Pancreas (tissue), 10 donors: ENCODE data around the gene SLC1A3. TPM values are rescaled to one million over a fixed set of nuclear protein-coding genes. Genes with fewer than 3 reads are reported as not detected.

ENCODE experiments used
- ATAC-seq, 4 donors: fragments of 200-7000 bp; cut with Tn5 transposase; one replicate each; pipeline versions ENCODE4 v1.8.0 to v1.9.1; 2020; ENCODE audit warnings: mild to moderate bottlenecking in 4 of 4, moderate library complexity in 4 of 4
- DNase-seq, 6 donors: peaks; one replicate each; pipeline ENCODE4 v3.0.0-alpha.2; 2020
- FAIRE-seq: peaks from 2 replicates; lab custom pipeline; 2012; peaks lifted over from hg19 to GRCh38; lab: Jason Lieb, UNC
- H3K27ac ChIP-seq, 4 donors: fragments of 200-600 bp; sonication (generic); 1 replicate in 3 of 4; 2 replicates in 1 of 4; pipeline versions ENCODE4 v1.5.0 to v1.8.0; 2020
- H3K27me3 ChIP-seq, 4 donors: fragments of 200-600 bp; one replicate each; pipeline ENCODE4 v1.8.0; 2021
- H3K36me3 ChIP-seq, 3 donors: fragments of 200-600 bp; sonication (generic) in 1 of 3; one replicate each; pipeline versions ENCODE4 v1.5.0 to v1.8.0; 2020 to 2021
- H3K4me1 ChIP-seq, 3 donors: fragments of 200-600 bp; one replicate each; pipeline ENCODE4 v1.8.0; 2021
- H3K4me3 ChIP-seq, 4 donors: fragments of 200-600 bp; sonication (generic) in 2 of 4; one replicate each; pipeline versions ENCODE4 v1.5.0 to v1.8.0; 2020 to 2021
- H3K9me3 ChIP-seq, 4 donors: fragments of 200-600 bp; one replicate each; pipeline ENCODE4 v1.8.0; 2021
- CTCF ChIP-seq, 4 donors: fragments of 200-600 bp; sonication (generic) in 3 of 4; IDR thresholded peaks; one replicate each; pipeline versions ENCODE4 v1.5.0 to v1.8.0; 2021; ENCODE audit warnings: antibody characterized with exemption in 4 of 4
- WGBS, 2 donors: extraction: QIAGEN DNeasy Blood & Tissue Kit; methylation state at CpG; one replicate each; pipeline ENCODE4 v1.1.7; 2013; 5-methylcytosine and 5-hydroxymethylcytosine counted together
- intact Hi-C, 3 donors: fragments of 100-400 bp; cut with DNase I; formaldehyde crosslinking; loops; one replicate each; pipeline versions ENCODE4 v1.11.1 to v1.14.2; 2022
- polyA plus RNA-seq, 2 donors: library from polyadenylated mRNA; stranded (reverse); fragments of 200-250 nt; gene quantifications; one replicate each; pipeline ENCODE4 v1.2.3, GENCODE V29; 2013
- total RNA-seq, 6 donors: library from RNA; stranded (reverse); fragmentation: NEBNext Ultra II Directional in 4 of 6; extraction: Animal tissue kit (Norgen Biotek cat#: 25700) in 4 of 6; gene quantifications; one replicate each; pipeline versions ENCODE4 v1.2.1 to v1.2.4, GENCODE V29; 2021 to 2023
- donor health status: healthy with polysubstance abuse.
- donor health status: DM: no; HTN: no; CAD: no; lungs with moderate emphysema.
- donor health status: DM: no; HTN: no; CAD: no.
- donor health status: control.
- donor health status: control.
- donor health status: Bipolar disorder and iron deficiency.
- donor health status: DM: yes; HTN: yes; CAD: no.
- donor health status: DM: no; HTN: no; CAD: no.
- donor health status: DM: no; HTN: no; CAD: no.
- donor health status: DM: yes; HTN: yes; CAD: no.

The SLC1A3 gene
- total and polyA plus RNA-seq, 8 donors = 0.87 to 21.0 (median 1.7) TPM

- 69 to 72% methylated on average over 5 of the region's 5 CpGs for WGBS, 2 donors
- Histone ChIP-seq H3K4me3 (no peak overlapping the region), H3K4me1 (no peaks in the 10 kb centered on the region), H3K9me3 (no peaks in the 10 kb centered on the region), H3K27ac (no peak overlapping the region), H3K27me3 (no peaks in the 10 kb centered on the region), H3K36me3 (no peaks in the 10 kb centered on the region)
- ATAC-seq (no peak), DNase-seq (no peak), FAIRE-seq (no peak)
- TF ChIP-seq CTCF (IDR thresholded peaks at IDR 0.05) = no peak
- intact Hi-C loops = no loop called here
Measured at GRCh38 chr5:36703245-36703860, 96.9 kb downstream of the SLC1A3 start.

GRCh38 chr5:36704131-36704530, 97.7 kb downstream of the SLC1A3 start:
- Histone ChIP-seq H3K36me3 (no peaks in the 10 kb centered on the region), H3K27me3 (no peaks in the 10 kb centered on the region), H3K4me1 (no peaks in the 10 kb centered on the region), H3K9me3 (no peaks in the 10 kb centered on the region), H3K27ac (no peak overlapping the region), H3K4me3 (no peak overlapping the region)
- FAIRE-seq (no peak), ATAC-seq (no peak), DNase-seq (no peak)
- intact Hi-C loops = no loop called here
- WGBS, 2 donors = 26% methylated on average over 1 of the region's 1 CpG
- no peak for TF ChIP-seq CTCF (IDR thresholded peaks at IDR 0.05)

- ATAC-seq (no peak), DNase-seq (no peak), FAIRE-seq (no peak)
- Histone ChIP-seq H3K4me3 (no peak overlapping the region), H3K36me3 (no peaks in the 10 kb centered on the region), H3K27me3 (no peaks in the 10 kb centered on the region), H3K27ac (no peak overlapping the region), H3K9me3 (no peaks in the 10 kb centered on the region), H3K4me1 (no peaks in the 10 kb centered on the region)
- intact Hi-C loops = no loop called here
- WGBS, 2 donors = 71 to 86% methylated on average over 3 of the region's 3 CpGs
- TF ChIP-seq CTCF (IDR thresholded peaks at IDR 0.05) = no peak
Measured at GRCh38 chr5:36705055-36705454, 98.6 kb downstream of the SLC1A3 start.

GRCh38 chr5:36706662-36707061, 100.3 kb downstream of the SLC1A3 start:
- DNase-seq (no peak), FAIRE-seq (no peak), ATAC-seq (no peak)
- Histone ChIP-seq H3K4me1 (no peaks in the 10 kb centered on the region), H3K27ac (no peak overlapping the region), H3K27me3 (no peaks in the 10 kb centered on the region), H3K4me3 (no peak overlapping the region), H3K36me3 (no peaks in the 10 kb centered on the region), H3K9me3 (no peaks in the 10 kb centered on the region)
- 55% methylated on average over 4 of the region's 4 CpGs for WGBS, 2 donors
- no peak for TF ChIP-seq CTCF (IDR thresholded peaks at IDR 0.05)
- intact Hi-C loops = no loop called here

GRCh38 chr5:36708996-36709395, 102.6 kb downstream of the SLC1A3 start:
- Histone ChIP-seq H3K27ac (no peak overlapping the region), H3K36me3 (no peaks in the 10 kb centered on the region), H3K27me3 (no peaks in the 10 kb centered on the region), H3K9me3 (no peaks in the 10 kb centered on the region), H3K4me1 (no peaks in the 10 kb centered on the region), H3K4me3 (no peak overlapping the region)
- TF ChIP-seq CTCF (IDR thresholded peaks at IDR 0.05) = no peak
- FAIRE-seq (no peak), ATAC-seq (no peak), DNase-seq (no peak)
- intact Hi-C loops = no loop called here
- 67 to 73% methylated on average over 5 of the region's 5 CpGs for WGBS, 2 donors
